WI38 (cell line): ENCODE data around the gene HGF.
"Not testable (repeated sequence)": the region's sequence is repeated elsewhere in the genome, so short reads cannot be mapped to it uniquely, and the experiment has no call there.

Experiments used
- H3K4me3 ChIP-seq: 2 replicates; pipeline ENCODE4 v1.5.1; 2011; ENCODE audit warnings: low read depth, mild to moderate bottlenecking, control low read depth, low read length
- TF ChIP-seq, protein P1 (sequence below): IDR thresholded peaks from 2 replicates; pipeline ENCODE4 v1.5.1; 2012; ENCODE audit warnings: low read depth, mild to moderate bottlenecking, control low read depth, low read length

HGF gene

DNA sequence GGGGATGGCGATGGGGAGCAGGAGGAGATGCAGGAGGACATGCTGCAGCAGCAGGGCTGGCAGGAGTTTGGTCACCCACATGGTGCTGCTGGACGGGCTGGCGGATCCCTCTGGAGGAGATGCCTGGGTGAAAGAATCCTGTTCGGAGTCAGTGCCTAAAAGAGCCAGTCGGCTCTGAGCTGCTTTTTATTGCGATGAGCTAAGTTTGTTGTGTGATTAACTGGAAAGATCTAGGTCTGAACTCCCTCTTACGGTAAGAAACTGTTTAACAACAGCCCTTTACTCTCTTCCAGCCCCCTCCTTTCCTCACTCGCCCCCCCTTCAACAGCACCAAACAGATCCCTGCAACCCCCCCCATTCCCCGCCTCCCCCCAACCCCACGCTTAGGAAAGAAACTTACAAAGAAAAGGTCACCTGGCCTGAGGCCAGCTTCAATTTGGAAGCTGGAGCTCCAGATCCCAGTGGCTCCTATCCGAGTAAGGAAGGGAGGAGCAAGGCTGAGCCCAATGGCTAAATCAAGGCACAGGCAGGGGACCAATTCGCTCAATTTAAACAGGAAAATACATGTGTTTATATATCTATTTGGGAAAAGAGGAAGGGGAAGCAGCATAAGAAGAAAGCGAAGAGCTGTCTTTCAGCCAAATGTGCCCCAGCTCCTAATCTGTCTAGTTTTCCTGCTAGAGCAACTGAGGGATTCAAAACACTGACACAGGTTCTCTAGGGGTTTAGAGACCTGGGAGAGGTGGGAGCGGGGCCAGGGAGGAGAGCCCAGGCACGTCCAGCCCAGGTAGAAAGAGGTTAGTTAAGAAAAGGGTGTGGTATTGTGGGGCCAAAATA lies at the start of gene HGF:
TSS of gene HGF (minus strand) at position 157 of the 837 bp plus-strand sequence. CDS start at position 81, 76 bp downstream.
- TF ChIP-seq, protein P1, sequence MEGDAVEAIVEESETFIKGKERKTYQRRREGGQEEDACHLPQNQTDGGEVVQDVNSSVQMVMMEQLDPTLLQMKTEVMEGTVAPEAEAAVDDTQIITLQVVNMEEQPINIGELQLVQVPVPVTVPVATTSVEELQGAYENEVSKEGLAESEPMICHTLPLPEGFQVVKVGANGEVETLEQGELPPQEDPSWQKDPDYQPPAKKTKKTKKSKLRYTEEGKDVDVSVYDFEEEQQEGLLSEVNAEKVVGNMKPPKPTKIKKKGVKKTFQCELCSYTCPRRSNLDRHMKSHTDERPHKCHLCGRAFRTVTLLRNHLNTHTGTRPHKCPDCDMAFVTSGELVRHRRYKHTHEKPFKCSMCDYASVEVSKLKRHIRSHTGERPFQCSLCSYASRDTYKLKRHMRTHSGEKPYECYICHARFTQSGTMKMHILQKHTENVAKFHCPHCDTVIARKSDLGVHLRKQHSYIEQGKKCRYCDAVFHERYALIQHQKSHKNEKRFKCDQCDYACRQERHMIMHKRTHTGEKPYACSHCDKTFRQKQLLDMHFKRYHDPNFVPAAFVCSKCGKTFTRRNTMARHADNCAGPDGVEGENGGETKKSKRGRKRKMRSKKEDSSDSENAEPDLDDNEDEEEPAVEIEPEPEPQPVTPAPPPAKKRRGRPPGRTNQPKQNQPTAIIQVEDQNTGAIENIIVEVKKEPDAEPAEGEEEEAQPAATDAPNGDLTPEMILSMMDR, result peak; percentile 22; the same call in 1 of the 2 replicates
- H3K4me3 ChIP-seq, result peak within 1 kb of the TSS; percentile 92

DNA sequence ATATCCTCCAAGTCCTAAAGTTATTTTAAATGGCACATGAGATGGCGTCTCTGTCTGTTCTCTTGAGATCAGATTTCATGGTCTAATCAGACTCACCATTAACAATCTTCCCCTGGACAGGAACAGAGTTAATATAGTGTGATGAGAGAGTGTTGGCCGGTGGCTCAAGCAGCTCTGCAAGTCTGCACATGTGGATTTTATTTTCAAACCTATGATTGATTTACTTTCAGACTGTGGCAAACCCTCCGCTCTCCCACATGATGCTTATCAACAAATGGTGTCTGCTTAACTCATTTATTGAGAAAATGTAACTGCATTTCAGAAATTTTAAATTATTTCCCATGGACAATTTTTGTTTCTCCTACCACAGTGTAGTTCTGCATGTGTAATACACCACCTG lies 46.5 kb upstream of the HGF start:
- TF ChIP-seq, protein P1, result no peak
- no peak overlapping the region for H3K4me3 ChIP-seq

DNA sequence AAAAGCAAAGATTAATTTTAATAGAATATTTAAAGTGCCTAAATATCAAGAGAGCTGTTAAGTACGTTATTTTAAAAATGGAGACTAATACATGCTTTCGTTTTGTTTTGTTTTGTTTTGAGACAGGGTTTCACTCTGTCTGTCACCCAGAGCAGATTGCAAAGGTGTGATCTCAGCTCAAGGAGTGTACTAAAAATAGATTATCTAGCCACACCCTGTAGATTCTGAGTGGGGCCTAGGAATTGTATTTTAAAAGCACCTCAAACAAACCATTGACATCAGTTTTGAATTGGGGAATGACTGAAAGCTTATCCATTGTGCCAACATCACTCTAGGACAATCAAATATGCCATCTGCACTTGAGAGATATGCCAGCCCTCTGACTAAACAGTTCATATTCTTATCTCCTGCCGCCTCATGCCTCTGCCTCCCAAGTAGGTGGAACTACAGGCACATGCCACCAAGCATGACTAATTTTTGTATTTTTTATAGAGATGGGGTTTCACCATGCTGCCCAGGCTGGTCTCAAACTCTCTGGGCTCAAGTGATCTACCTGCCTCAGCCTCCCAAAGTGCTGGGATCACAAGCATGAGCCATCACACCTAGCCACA lies 43.1 kb upstream of the HGF start:
- not testable (repeated sequence) for H3K4me3 ChIP-seq

DNA sequence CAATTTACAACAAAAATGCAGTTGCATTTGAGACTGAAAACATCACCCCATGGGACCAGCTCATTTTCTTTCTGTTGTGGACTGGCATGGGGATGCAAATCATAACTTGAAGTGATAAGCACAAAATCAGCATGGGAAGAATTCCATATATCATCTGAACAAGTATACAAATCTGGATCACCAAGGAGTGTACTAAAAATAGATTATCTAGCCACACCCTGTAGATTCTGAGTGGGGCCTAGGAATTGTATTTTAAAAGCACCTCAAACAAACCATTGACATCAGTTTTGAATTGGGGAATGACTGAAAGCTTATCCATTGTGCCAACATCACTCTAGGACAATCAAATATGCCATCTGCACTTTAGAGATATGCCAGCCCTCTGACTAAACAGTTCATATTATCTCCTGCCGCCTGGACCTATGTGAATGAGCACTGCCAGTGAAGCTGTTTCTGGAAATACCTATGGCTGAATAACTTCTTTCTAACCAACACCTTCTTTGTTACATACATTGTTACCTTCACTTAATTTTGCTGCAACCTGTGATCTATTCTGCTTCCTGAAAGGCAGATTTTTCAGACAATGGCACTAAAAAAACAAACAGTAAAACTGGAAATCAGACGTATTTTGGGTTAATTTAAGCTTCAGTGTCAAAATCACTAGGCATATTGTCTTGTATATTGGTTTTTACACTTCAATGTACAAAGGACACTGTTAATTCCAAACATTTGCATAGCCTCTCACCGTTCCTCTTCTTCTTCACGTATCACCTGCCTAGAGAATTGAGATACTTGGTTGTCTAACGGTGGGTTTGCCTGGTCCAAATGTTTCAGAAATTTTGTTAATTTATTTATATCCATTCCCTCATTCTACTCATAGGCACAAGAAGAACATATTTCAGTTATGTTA lies 42.4 kb upstream of the HGF start:
- no peak overlapping the region for H3K4me3 ChIP-seq
- TF ChIP-seq, protein P1, result no peak

DNA sequence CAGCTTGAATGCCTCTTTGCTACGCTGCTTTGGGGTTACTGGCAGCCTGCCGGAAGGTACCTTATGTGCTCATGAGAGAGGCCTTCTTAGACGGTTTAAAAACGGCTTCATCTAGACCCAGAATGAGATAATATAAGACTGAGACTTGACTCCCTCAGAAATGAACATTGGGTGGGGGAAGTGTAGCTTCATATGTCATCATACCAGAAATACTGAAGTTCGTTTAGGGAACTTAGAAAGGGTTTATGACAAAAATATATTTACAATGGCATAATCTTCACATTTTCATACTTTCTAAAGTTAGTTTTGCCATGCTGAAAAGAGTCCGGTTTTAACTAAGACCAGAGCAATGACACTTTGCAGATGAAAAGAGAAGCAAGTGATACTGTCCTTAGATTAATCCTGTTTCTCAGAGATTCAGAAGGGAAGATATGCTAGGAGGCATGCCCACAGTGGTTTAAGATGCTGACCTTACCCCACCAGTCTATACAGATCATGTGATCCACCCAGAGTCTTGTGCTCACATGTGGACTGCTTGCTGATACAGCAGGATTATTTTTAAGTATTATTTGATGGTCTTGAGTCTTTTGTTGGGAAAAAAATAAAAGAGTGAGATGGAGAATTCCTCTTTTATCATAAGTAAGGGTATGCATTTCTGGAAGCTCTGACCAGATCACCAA lies 40.8 kb upstream of the HGF start:
- TF ChIP-seq, protein P1, result no peak
- H3K4me3 ChIP-seq, result no peak overlapping the region

DNA sequence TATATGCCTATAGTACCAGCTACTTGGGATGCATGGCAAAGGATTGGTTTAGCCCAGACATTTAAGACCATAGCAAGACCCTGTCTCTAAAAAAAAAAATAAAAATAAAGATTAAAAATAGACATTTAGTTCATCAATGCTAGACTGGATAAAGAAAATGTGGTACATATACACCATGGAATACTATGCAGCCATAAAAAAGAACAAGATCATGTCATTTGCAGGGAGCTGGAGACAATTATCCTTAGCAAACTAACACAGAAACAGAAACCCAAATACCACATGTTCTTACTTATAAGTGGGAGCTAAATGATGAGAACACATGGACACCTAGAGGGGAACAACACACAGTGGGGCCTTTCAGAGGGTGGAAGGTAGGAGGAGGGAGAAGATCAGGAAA lies 38.5 kb upstream of the HGF start:
- not testable (repeated sequence) for H3K4me3 ChIP-seq

DNA sequence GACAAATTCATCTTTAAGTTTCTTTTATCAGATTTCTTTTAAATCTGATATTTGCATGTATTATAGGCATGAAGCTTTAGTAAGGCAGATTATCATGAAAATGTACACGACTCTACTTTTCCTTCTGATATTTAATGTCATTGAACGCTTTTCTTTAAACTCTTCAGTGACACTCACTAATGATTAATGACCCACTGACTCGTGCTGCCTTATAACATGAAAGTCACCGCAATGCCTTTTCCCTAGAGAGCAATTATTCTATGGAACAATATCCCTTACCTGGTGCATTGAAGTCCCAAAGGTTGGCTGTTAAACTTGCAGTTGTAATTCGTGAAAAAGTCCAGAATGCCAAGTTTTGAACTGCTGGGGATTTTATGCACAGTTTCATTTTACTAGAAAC lies 33.4 kb upstream of the HGF start:
- TF ChIP-seq, protein P1, result no peak
- no peak overlapping the region for H3K4me3 ChIP-seq
